Measurements from ENCODE around the gene ENTPD2.
A peak's percentile ranks its signal among the peaks of the same experiment; 100 is the strongest.

The ENTPD2 gene

DNA sequence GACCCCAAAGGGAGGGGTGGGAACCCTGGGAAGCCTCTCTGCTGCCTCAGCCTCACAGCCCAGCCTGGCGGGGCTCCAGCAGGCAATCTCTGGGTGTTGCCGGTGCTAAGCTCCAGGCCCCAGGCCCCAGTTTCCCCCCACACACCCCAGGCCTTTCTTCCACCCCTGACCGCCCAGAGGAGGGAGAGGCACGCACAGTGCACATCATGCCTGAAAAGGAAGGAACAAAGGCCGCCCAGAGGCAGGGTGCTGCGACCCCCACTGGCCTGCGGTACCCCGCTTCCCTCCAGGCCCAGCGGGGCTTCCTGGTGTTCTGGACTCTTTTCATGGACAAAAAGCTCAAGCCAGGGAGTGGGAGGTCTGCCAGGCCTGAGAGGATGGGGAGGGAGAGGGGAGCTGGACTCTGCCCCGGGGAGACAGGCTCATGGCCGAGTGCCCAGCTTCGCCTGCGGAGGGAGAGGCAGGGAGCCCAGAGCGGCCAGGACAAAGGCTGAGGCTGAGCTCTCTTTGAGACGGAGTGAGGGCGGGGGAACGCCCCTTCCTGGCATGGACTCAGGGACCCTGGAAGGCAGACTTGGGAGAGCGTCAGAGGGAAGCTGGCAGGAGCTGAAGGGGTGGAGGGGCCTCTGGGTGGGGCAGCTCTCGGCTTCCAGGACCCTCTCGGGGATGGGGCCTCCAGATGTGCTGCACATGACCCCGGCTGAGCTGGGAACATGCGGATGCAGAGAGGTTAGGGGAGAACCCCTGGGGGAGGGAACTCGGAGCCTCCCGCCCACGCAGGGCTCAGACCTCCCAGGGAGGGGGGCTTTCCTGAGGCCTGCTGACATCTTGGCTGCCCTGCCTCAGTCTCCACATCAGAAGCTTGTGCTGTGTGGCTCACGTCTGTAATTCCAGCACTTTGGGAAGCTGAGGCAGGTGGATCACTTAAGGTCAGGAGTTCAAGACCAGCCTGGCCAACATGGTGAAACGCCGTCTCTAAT, 1.8 kb upstream of the ENTPD2 start:
- Histone ChIP-seq H3K9ac (no peak overlapping the region), H3K4me2 (no peak overlapping the region), H3K4me1 (peaks cover 0 to 31% (median 23%) of the 10 kb centered on the region in 10 experiments; a peak in 18 of 20 replicates), H4K20me1 (peaks cover 0 to 53% (median 16%) of the 10 kb centered on the region in 11 experiments; a peak in 12 of 22 replicates), H3K4me3 (no peak overlapping the region), H3K9me3 (replicated peaks in 1 of 11) (no peaks in the 10 kb centered on the region), H3K36me3 (no peaks in the 10 kb centered on the region), H3K27me3 (peaks cover 52 to 66% (median 56%) of the 10 kb centered on the region in 11 experiments), H3K27ac (no peak overlapping the region)
- TF ChIP-seq Cebpa-rat (IDR thresholded peaks at IDR 0.05): no peak

DNA sequence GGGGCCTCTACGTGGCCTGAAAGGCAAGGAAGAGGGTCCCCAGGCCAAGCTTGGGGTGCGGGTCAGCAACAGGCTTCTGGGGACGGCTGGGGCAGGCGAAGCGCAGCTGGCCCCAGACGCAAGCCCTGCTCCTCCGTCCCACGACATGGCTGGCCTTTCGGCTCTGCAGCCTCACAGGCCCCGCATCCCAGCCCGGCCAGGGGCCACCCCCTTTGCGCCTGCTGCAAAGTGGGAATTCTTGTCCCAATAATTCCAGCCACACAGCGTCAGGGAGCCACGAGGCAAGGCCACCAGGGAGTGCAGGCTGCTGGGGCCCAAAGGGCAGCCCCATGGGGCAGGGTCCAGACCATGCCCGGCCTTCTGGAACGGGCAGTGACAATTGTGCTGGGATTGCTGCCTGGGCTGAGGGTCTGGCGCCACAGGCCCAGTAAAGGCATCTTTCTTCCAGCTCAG, 1.1 kb upstream of the ENTPD2 start:
- Histone ChIP-seq H3K36me3 (no peaks in the 10 kb centered on the region), H4K20me1 (peaks cover 0 to 60% (median 24%) of the 10 kb centered on the region in 11 experiments; a peak in 12 of 22 replicates), H3K9ac (no peak overlapping the region), H3K27ac (no peak overlapping the region), H3K4me3 (no peak overlapping the region), H3K4me1 (peaks cover 0 to 31% (median 23%) of the 10 kb centered on the region in 10 experiments; a peak in 18 of 20 replicates), H3K4me2 (no peak overlapping the region), H3K27me3 (peaks cover 59 to 73% (median 64%) of the 10 kb centered on the region in 11 experiments), H3K9me3 (replicated peaks in 1 of 11) (no peaks in the 10 kb centered on the region)
- no peak for TF ChIP-seq Cebpa-rat (IDR thresholded peaks at IDR 0.05)

DNA sequence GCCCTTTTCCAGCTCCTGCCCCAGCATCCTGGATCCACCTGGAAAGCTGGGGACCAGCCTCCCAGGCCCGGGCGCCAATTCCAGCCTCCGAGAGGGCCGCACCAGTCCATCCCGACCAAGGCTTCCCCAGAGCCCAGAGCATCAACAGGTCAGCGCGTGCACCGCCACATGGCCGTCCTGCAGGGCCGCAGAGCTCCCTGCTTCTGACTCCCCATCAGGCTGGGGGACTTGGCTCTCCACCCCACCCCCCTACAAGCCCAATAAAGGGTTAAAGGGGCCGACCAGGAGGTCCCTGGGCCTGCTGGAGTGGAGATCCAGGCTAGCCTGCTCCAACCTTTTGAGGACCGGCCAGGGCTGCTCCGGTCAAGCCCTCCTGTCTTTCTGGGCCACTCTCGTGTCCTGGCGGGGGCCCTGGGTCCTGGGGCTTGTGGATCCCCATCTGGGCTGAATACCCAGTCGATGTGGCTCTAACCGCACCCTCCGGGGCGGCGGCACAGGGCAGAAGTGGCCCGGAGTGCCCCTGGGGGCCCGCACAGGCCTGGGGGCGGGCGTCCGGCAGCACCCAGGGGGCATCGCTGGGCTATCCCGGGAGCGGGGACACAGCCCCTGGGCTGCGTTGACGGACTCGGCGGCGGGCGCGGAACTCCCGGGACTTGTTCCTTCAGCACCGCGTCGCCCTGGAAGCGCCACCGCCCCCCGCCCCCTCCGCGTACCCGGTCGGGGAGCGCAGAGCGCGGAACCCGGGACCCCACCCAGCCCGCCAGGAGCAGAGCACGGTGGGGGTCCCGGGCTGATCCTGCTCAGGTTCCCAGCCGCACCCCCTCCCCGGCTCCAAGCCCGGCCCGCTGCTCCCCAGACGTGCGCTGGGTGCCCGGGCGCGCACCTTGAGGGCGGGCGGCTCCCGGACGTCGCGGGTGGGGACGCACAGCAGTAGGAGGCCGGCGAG, 590 bp downstream of the ENTPD2 start:
- H3K36me3 ChIP-seq: no peaks in the 10 kb centered on the region
- no peak overlapping the region for H3K27ac ChIP-seq
- H3K9me3 ChIP-seq (replicated peaks in 1 of 11): no peaks in the 10 kb centered on the region
- H3K4me3 ChIP-seq: peak overlapping the region in 4 of 10 experiments; percentile 23 to 32 (median 28); a peak in 2 of 20 replicates
- no peak for TF ChIP-seq Cebpa-rat (IDR thresholded peaks at IDR 0.05)
- peaks cover 74 to 89% (median 80%) of the 10 kb centered on the region in 11 experiments for H3K27me3 ChIP-seq
- H3K4me2 ChIP-seq: peak overlapping the region; percentile 30 to 61 (median 39); a peak in 17 of 22 replicates
- H4K20me1 ChIP-seq: peaks cover 0 to 71% (median 30%) of the 10 kb centered on the region in 11 experiments; a peak in 15 of 22 replicates
- H3K4me1 ChIP-seq: peaks cover 0 to 24% (median 17%) of the 10 kb centered on the region in 10 experiments; a peak in 18 of 20 replicates
- no peak overlapping the region for H3K9ac ChIP-seq

DNA sequence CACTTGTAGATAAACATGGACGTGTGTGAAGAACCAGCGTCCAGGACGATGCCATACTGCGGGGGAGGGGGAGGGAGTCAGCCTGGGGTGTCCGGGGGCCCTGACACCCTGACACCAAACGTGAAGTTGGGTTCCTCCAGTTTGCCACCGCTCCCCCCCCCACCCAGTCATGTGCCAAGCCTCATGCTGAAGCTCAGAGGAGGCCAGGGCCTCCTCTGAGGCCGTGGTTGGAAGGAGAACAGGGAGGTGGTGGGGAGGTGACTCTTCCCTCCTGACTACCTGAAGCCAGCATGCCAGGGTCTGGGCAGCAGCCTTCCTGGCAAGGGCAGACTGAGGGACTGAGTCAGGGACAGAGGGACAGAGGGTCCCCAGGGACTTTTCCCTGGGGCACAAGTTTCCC, 1.6 kb downstream of the ENTPD2 start:
- H3K9me3 ChIP-seq (replicated peaks in 1 of 11): no peaks in the 10 kb centered on the region
- no peak for TF ChIP-seq Cebpa-rat (IDR thresholded peaks at IDR 0.05)
- peaks cover 84 to 99% (median 90%) of the 10 kb centered on the region in 11 experiments for H3K27me3 ChIP-seq
- H3K9ac ChIP-seq: no peak overlapping the region
- peaks cover 0 to 79% (median 36%) of the 10 kb centered on the region in 11 experiments; a peak in 16 of 22 replicates for H4K20me1 ChIP-seq
- peak overlapping the region in 7 of 11 experiments; percentile 2 to 43 (median 36); a peak in 9 of 22 replicates for H3K4me2 ChIP-seq
- no peak overlapping the region for H3K4me3 ChIP-seq
- H3K36me3 ChIP-seq: no peaks in the 10 kb centered on the region
- H3K27ac ChIP-seq: no peak overlapping the region
- peaks cover 0 to 19% (median 16%) of the 10 kb centered on the region in 10 experiments; a peak in 16 of 20 replicates for H3K4me1 ChIP-seq

DNA sequence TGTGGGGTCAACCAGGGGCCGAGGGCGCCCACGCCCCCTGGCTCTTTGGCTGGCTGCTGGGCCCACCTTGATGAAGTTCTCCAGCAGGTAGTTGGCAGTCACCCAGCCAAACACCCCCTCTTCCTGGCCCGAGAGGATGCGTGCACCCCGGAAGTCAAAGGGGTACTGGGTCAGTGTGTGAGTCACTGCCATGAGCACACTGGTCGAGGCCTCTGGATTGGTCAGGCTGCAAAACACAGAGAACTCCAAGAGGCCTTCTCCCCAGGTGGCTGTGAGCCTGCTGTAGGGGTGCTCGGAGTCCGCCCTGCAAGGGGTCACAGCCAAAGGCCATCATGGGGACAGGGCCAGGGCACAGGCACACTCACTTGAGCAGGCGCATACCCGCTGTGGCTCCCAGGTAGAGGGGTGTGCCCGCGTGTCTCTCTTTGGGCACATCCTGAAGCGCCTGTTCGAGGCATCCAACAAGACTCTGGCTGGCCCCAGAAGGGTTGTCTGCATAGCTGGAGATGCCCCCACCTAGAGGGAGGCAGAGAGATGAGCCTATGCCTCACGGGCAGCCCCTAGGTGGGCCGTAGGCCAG, 2.6 kb downstream of the ENTPD2 start:
- Histone ChIP-seq H3K27me3 (peaks cover 91 to 99% (median 96%) of the 10 kb centered on the region in 11 experiments), H3K36me3 (no peaks in the 10 kb centered on the region), H4K20me1 (peaks cover 0 to 86% (median 40%) of the 10 kb centered on the region in 11 experiments; a peak in 16 of 22 replicates), H3K9ac (no peak overlapping the region), H3K4me2 (no peak overlapping the region), H3K9me3 (replicated peaks in 1 of 11) (no peaks in the 10 kb centered on the region), H3K4me1 (peaks cover 2 to 27% (median 20%) of the 10 kb centered on the region in 10 experiments; a peak in 17 of 20 replicates), H3K27ac (no peak overlapping the region), H3K4me3 (no peak overlapping the region)
- no peak for TF ChIP-seq Cebpa-rat (IDR thresholded peaks at IDR 0.05)

DNA sequence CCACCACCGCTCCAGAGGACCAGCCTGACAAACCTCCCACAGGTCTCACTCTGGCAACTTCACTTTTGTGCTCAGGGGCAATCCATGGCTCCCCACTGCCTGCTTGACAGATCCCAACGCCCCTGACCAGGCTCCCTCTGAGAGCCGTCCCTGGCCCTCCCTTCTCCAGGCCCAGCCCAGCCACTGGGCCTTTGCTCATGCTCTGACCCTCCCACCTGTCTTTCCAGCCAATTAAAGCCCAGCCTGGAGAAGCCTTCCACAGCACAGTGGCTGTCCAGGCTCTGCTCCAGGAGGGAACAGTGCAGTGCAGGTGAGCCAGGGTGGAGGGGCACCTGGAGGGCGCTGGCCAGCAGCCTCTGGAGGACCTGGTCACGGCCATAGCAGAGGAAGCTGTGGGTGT, 3.3 kb downstream of the ENTPD2 start:
- Histone ChIP-seq H3K27ac (no peak overlapping the region), H3K4me1 (peaks cover 9 to 33% (median 23%) of the 10 kb centered on the region in 10 experiments; a peak in 19 of 20 replicates), H3K4me3 (no peak overlapping the region), H3K9ac (no peak overlapping the region), H4K20me1 (peaks cover 0 to 83% (median 41%) of the 10 kb centered on the region in 11 experiments; a peak in 18 of 22 replicates), H3K4me2 (no peak overlapping the region), H3K27me3 (peaks cover 87 to 99% (median 96%) of the 10 kb centered on the region in 11 experiments), H3K9me3 (replicated peaks in 1 of 11) (no peaks in the 10 kb centered on the region), H3K36me3 (no peaks in the 10 kb centered on the region)
- TF ChIP-seq Cebpa-rat (IDR thresholded peaks at IDR 0.05): no peak

DNA sequence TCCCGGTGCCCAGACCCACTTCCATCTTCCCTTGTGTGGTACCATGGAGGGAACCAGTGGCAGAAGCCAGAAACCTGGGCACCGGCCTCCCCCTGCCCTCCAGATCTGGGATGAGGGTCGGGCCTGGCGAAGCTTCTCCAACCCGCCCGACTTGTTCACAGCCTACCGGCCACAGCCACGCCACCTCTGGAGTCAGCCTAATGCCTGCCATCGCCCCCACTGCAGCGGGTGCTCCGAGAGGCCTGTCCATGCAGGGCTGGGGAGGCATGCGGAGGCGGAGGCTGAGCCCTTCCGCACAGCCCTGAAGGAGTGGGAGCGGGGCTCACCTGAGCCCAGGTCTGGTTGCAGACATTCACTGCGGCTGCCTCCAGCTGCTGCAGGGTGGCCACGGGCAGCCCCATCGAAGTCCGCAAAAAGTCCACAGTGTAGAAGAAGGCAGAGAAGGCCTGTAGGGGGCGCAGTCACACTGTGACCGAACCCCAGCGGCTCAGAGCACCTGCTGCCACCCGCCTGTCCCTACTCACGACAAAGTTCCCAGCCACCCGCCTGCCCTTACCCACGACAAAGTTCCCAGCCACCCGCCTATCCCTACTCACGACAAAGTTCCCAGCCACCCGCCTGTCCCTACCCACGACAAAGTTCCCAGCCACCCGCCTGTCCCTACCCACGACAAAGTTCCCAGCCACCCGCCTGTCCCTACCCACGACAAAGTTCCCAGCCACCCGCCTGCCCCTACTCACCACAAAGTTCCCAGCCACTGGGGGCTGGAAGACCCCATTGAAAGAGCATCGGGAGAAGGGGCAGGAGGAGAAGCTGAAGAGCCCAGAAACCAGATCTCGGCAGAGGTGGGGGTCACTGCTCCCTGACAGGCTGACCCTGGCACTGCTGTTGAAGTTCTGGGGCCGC, 4.1 kb downstream of the ENTPD2 start:
- Histone ChIP-seq H3K4me3 (no peak overlapping the region), H3K27ac (no peak overlapping the region), H3K27me3 (peaks cover 79 to 99% (median 96%) of the 10 kb centered on the region in 11 experiments), H3K9ac (no peak overlapping the region), H3K9me3 (replicated peaks in 1 of 11) (no peaks in the 10 kb centered on the region), H3K4me2 (no peak overlapping the region), H3K36me3 (no peaks in the 10 kb centered on the region), H3K4me1 (peaks cover 16 to 41% (median 30%) of the 10 kb centered on the region in 10 experiments), H4K20me1 (peaks cover 3 to 83% (median 49%) of the 10 kb centered on the region in 11 experiments; a peak in 21 of 22 replicates)
- TF ChIP-seq Cebpa-rat (IDR thresholded peaks at IDR 0.05): no peak

Data from BLaER1 treated with 17β-estradiol and CSF1 and Interleukin-3, amounts not matched to agents 10 nM and 100 nM (cell line).